ENCODE results near the gene SPOP. TPM values are rescaled to one million over a fixed set of nuclear protein-coding genes. Genes with fewer than 3 reads are reported as not detected.
A peak's percentile ranks its signal among the peaks of the same experiment; 100 is the strongest.

Gene SPOP
- total and polyA plus RNA-seq, 9 donors, result 44.5 to 87.3 (median 75.4) TPM

- Histone ChIP-seq H3K9me3 (no peaks in the 10 kb centered on the region), H3K4me3 (no peak overlapping the region), H3K36me3 (no peaks in the 10 kb centered on the region), H3K4me1 (ENCODE audit: insufficient read depth) (peaks cover 6% of the 10 kb centered on the region), H3K27me3 (no peaks in the 10 kb centered on the region), H3K27ac (no peak overlapping the region)
- intact Hi-C loops (cut with DNase I), result no loop called here
- no peak for DNase-seq
- TF ChIP-seq EP300 (IDR thresholded peaks at IDR 0.05) (no peak), POLR2A (IDR thresholded peaks at IDR 0.05) (no peak), CTCF (IDR thresholded peaks at IDR 0.05) (no peak)
- 59 to 70% (median 60%) methylated on average over 2 of the region's 2 CpGs for WGBS, 3 donors
Observed at GRCh38 chr17:49621946-49622529, 55.9 kb downstream of the SPOP start.

- DNase-seq, result no peak
- Histone ChIP-seq H3K27ac (no peak overlapping the region), H3K4me3 (no peak overlapping the region), H3K36me3 (no peaks in the 10 kb centered on the region), H3K27me3 (no peaks in the 10 kb centered on the region), H3K4me1 (ENCODE audit: insufficient read depth) (peaks cover 6% of the 10 kb centered on the region), H3K9me3 (no peaks in the 10 kb centered on the region)
- TF ChIP-seq POLR2A (IDR thresholded peaks at IDR 0.05) (no peak), CTCF (IDR thresholded peaks at IDR 0.05) (no peak), EP300 (IDR thresholded peaks at IDR 0.05) (no peak)
- intact Hi-C loops (cut with DNase I), result no loop called here
Observed at GRCh38 chr17:49621420-49621819, 56.5 kb downstream of the SPOP start.

- Histone ChIP-seq H3K9me3 (no peaks in the 10 kb centered on the region), H3K4me1 (ENCODE audit: insufficient read depth) (peaks cover 4% of the 10 kb centered on the region), H3K27me3 (no peaks in the 10 kb centered on the region), H3K27ac (peak overlapping the region in 1 of 2 donors; percentile 55), H3K36me3 (no peaks in the 10 kb centered on the region), H3K4me3 (no peak overlapping the region)
- TF ChIP-seq POLR2A (IDR thresholded peaks at IDR 0.05) (no peak), EP300 (IDR thresholded peaks at IDR 0.05) (no peak), CTCF (IDR thresholded peaks at IDR 0.05) (no peak)
- 89 to 92% (median 90%) methylated on average over 3 of the region's 3 CpGs for WGBS, 3 donors
- DNase-seq, result no peak
- intact Hi-C loops (cut with DNase I), result no loop called here
Observed at GRCh38 chr17:49618028-49618611, 59.8 kb downstream of the SPOP start.

- intact Hi-C loops (cut with DNase I), result no loop called here
- H3K9me3 ChIP-seq, result no peaks in the 10 kb centered on the region
- H3K36me3 ChIP-seq, result no peaks in the 10 kb centered on the region
- H3K4me1 ChIP-seq (ENCODE audit: insufficient read depth), result peaks cover 4% of the 10 kb centered on the region
- 13 to 16% (median 16%) methylated on average over 10 of the region's 10 CpGs for WGBS, 3 donors
- no peaks in the 10 kb centered on the region for H3K27me3 ChIP-seq
- no peak overlapping the region for H3K4me3 ChIP-seq
- TF ChIP-seq CTCF (IDR thresholded peaks at IDR 0.05) (no peak), POLR2A (IDR thresholded peaks at IDR 0.05) (no peak), EP300 (IDR thresholded peaks at IDR 0.05) (no peak)
- peak overlapping the region in 1 of 2 donors; percentile 55 for H3K27ac ChIP-seq
- DNase-seq, result peak; percentile 43 to 73 (median 70)
Observed at GRCh38 chr17:49616601-49617131, 61.2 kb downstream of the SPOP start.

Data from ovary (tissue), 9 donors.